NCI-H187 (cell line): ENCODE results near the gene PARP12.

Source experiments
- DNase-seq, 2 experiments: peaks; one replicate each; lab custom pipeline; 2025; lab: John Stamatoyannopoulos, UW

PARP12 gene

GRCh38 chr7:140059273-140060242 lies 3.2 kb downstream of the PARP12 start:
- DNase-seq = no peak

DNA sequence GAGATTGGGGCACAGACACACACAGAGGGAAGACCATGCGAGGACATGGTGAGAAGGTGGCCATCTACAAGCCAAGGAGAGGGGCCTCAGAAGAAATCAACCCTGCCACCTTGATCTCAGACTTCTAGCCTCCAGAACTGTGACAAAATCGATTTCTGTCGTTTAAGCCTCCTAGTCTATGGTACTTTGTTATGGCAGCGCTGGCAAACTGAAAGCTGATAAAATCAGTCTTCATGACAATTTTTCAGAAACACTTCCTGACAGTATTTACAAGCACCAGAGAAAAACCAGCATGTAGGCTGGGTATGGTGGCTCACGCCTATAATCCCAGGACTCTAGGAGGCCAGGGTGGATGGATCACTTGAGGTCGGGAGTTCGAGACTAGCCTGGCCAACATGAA lies 4.2 kb downstream of the PARP12 start:
- no peak for DNase-seq

GRCh38 chr7:140057143-140057535 lies 5.6 kb downstream of the PARP12 start:
- DNase-seq = no peak

DNA sequence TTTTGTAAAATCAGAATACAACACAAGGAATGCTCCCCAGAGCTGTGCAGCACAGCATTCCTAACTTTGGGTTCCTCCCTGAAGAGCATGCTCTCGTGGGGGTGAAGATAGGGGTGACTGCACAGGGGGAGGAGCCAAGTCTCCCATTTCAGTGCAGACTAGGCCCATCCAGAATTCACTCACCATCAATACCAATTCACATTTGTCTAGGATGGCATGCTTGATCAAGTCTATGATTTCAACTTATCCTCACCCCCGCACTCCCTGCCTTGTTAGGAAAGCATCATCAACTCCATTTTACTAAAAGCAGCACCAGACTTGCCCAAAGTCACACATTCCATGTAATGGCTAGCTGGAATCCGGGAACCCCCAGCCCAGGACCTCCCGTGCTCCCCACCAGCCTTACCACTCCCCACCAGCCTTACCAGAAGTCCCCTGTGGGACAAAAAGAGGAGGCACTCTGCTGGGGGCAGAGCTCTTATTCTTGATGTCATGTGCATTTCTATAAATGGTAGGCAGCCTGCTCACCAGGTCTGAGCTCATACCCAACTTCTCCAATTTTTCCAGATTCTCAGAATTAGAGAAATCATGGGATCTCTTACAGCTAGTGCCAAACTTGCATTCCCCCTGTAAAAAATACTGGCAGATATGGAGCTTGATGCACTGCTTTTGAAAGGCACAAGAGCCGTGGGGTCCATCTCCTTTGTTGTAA lies 6.2 kb downstream of the PARP12 start:
- DNase-seq = no peak

DNA sequence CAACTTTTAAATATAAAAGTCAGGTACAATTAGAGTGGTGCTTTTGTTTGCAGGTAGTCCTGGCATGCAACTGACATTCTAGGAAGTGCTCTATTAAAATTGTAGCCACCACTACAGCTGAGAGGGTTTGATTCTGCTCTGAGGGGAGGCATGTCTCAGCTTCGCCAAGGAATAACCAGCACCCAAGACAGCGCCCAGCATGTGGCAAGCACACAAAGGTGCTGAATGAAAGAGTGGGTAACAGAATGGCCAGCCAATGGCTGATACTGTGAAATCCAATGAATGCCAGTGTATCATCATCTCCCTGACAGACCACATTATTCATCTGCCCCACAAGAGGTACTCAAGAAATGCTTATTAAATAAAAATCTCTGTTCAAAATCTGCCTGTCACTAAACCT lies 6.9 kb downstream of the PARP12 start:
- no peak for DNase-seq

DNA sequence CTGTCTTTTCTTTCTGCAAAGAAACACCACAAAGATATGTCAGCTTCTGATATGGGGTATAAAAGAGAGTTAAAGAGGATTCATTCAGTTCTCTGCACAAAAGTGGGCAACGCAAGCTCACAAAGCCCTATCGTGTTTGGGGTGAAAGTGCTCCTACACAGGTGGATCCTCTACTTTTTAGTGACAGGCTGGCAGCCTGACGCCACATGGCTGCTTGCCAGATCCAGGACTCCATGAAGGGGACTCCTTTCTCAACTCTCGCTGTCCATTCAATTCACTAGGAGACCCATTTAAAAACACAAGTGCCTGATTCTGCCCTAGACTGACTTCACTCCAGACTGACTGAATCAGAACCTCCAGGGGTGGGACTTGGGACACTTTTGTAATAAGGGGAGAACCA lies 8.0 kb downstream of the PARP12 start:
- no peak for DNase-seq

- no peak for DNase-seq
Observed at GRCh38 chr7:140053812-140054539, 8.8 kb downstream of the PARP12 start.

DNA sequence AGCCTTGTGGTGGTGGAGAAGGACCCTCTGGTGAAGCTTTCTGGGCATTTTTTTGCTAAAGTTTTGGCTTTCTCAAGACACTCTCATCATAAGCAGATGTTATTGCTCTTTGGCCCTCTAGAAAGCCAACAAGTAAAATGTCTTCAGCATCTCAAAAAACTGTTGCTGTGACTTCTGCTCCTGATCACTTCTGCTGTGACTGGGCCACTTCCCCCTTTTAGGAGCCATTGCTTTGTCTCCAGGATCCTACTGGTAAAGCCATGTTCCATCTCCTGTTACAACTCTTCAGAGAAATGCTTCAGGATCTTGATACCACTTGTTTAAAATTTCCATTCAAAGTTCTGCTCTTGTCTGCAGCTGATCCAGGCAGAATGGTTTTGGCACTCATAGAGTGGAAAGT lies 10.9 kb downstream of the PARP12 start:
- DNase-seq = no peak

DNA sequence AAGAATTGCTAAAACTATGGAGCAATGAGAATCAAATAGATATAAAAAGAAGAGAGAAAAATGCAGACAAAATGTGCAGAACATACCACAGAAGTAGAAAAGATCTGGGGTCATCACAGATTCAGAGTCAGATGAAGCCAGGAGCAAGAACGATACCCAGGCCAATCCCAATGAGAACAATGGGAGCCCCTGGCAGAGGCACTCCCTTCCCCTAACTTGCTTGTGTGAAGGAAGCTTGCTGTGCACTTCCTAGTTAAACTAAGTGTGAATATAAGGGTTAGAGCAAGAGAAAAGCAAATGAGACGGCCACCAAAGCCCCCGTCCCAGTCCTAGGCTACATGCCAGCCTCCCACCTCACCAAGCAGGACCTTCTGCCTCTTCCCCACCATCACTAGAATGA lies 12.7 kb downstream of the PARP12 start:
- DNase-seq = no peak

DNA sequence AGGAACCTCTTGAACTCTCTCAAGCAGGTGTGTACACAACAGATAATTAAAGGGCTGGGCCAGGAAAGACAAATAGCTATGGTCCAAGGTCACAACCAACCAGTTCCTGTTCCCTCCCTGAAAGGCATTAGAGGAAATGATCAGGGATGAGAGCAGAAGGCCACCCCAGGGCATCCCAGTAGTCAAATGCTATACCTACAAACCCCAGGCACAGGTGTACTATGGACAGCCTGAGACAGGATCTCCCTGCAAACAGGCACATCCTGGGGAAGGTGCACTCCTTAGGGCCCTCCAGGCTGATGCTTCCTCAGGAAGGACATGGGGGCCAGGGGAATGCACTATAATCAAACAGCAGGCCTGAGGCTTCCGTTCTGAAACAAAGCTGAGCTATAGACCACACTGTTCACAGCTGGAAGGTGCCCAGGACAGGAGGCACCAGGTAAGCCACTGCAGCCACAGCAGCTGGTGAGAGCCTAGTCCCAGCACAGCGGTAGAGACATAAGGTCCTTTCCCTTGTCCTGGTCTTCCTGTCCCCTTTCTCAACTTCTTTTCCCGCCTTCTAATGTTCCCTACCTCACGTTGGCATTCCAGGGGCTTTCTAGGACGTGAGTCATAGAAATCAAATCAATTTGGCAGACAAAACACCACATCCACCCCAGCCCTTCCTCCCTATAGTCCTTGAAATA lies 13.3 kb downstream of the PARP12 start:
- no peak for DNase-seq

DNA sequence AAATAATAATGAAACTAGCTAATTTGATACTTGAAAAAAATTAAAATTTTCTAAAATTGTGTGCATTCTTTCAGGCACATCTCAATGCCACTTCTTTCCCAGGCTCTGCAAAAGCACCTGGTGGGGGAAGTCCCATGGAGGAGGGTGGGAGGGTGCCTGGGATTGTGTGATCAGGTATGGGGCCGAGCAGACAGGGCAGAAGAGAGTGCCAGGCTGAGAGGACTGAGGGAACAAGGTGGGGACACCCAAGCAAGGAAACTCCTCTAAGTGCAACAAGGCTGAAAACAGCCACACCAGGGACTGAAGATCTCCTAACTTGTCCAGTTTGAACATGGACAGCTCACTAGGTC lies 13.8 kb downstream of the PARP12 start:
- no peak for DNase-seq

GRCh38 chr7:140048138-140048537 lies 14.6 kb downstream of the PARP12 start:
- no peak for DNase-seq

GRCh38 chr7:140047197-140047596 lies 15.6 kb downstream of the PARP12 start:
- no peak for DNase-seq

- no peak for DNase-seq
Observed at GRCh38 chr7:140045697-140046096, 17.1 kb downstream of the PARP12 start.

DNA sequence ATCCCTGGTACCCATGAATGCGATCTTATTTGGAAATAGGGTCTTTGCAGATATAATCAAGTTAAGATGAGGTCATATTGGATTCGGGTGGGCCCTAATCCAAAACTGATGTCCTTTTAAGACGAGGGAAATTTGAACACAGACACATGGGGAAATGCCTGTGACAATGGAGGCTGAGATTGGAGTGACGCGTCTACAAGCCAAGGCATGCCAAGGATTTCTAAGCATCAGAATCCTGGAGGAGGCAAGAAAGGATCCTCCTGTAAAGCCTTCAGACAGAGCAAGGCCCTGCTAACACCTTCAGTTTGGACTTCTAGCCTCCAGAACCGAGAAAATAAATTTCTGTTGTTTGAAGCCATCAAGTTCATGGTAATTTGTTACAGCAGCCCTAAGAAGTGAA lies 18.5 kb downstream of the PARP12 start:
- DNase-seq = no peak

GRCh38 chr7:140042386-140042670 lies 20.4 kb downstream of the PARP12 start:
- DNase-seq = no peak

- no peak for DNase-seq
Observed at GRCh38 chr7:140041659-140042385, 20.9 kb downstream of the PARP12 start.

DNA sequence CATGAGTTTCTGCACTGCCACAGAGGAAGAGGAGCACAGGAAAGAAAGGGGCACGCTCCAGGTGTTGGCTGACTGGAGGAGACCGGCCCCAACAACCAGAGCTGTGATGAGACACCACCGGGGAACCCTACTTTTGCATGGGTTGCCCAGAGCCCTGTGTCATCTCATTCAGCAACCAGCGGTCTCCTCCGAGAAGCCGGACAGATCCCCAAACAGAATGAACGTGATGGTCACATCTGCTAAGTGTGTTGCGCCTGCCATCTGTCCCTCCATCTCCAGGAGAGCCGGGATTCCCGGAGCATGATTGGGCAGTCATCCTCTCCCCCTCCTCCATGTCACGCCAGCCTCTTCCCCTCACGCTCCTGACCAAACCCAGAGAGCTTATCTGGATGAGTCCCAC lies 22.9 kb downstream of the PARP12 start:
- no peak for DNase-seq

DNA sequence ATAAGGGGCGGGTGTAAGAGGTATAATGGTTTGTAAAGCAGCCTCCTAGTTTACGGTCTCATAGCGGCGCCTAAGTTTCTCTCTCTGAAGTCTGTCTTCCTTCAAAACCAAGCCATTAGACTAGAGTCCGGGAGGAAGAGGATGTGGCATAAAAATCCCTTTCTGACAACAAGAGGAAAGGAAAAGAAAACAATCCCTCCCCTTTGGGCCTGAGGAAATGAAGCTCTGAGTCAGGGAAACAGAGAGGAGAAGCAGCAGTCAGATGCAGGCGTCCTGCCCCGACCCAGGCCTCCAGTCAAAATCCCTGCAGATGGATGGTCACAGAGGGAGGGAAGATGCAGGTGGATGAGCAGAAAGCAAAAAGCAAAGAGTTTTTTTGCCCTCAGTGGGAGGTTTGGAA lies 23.7 kb downstream of the PARP12 start:
- no peak for DNase-seq

GRCh38 chr7:140036224-140036962 lies 26.4 kb downstream of the PARP12 start:
- DNase-seq = no peak
